Ascending aorta (tissue), 2 donors: ENCODE data around the gene PNRC2. TPM values are rescaled to one million over a fixed set of nuclear protein-coding genes. Genes with fewer than 3 reads are reported as not detected.

Experiments
- DNase-seq, 2 donors: peaks; one replicate each; pipeline ENCODE4 v3.0.0-alpha.2; 2019; ENCODE audit warnings: low spot score in 2 of 2
- H3K27ac ChIP-seq, 2 donors: fragments of 200-600 bp; sonication (generic); one replicate each; pipeline ENCODE4 v1.5.1; 2016 to 2017; ENCODE audit warnings: mild to moderate bottlenecking in 1 of 2
- H3K27me3 ChIP-seq: fragments of 200-600 bp; sonication (generic); one replicate; pipeline ENCODE4 v1.5.1; 2017
- H3K36me3 ChIP-seq, 2 donors: fragments of 200-600 bp; sonication (generic); one replicate each; pipeline ENCODE4 v1.5.1; 2016
- H3K4me1 ChIP-seq, 2 donors: fragments of 200-600 bp; sonication (generic); one replicate each; pipeline ENCODE4 v1.5.1; 2016 to 2017; ENCODE audit warnings: mild to moderate bottlenecking in 1 of 2
- H3K4me3 ChIP-seq, 2 donors: fragments of 200-600 bp; sonication (generic); one replicate each; pipeline ENCODE4 v1.5.1; 2016 to 2017; ENCODE audit warnings: mild to moderate bottlenecking in 1 of 2
- H3K9me3 ChIP-seq, 2 donors: fragments of 200-600 bp; sonication (generic); one replicate each; pipeline ENCODE4 v1.5.1; 2016
- intact Hi-C: fragments of 100-400 bp; cut with DNase I; formaldehyde crosslinking; loops from one replicate; pipeline ENCODE4 v1.15.1; 2023
- total RNA-seq: library from RNA; depleted of rRNA; stranded (reverse); fragments of >200 nt; gene quantifications from one replicate; pipeline ENCODE4 v1.1.0, GENCODE V29; 2016
- TF ChIP-seq, protein P1 (sequence below), 3 experiments: fragments of 200-600 bp in 2 of 3; fragments of 450-650 bp in 1 of 3; sonication (generic) in 2 of 3; IDR thresholded peaks; one replicate each; pipeline ENCODE4 v1.5.1; 2016 to 2019; ENCODE audit warnings: antibody characterized with exemption in 3 of 3, mild to moderate bottlenecking in 1 of 3, moderate library complexity in 1 of 3

The PNRC2 gene
- total RNA-seq, 1 donor from 2014 or later: 62.7 TPM

DNA sequence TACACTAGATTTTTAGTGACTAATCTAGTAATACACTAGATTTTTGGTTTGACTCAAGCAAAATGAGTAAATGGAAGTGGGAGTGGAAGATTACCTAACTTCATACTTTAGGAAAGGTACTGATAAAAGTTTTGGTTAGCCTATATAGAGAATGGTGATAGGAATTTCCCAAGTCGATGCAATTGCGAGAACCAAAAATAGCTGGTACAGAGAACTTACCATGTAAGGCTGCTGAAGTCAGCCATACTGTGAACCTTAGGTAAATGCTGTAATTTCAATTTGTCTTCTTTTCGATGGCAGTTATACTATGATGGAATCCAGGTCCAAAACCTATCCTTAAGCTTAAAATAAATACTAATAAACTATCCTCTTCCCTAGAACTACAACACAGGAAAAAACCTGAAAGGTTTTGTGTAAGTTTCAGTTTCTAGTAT, 4.6 kb downstream of the PNRC2 start:
- Histone ChIP-seq H3K9me3 (no peaks in the 10 kb centered on the region), H3K4me3 (no peak overlapping the region), H3K4me1 (peaks cover 0 to 8% of the 10 kb centered on the region in 2 donors), H3K27ac (peak overlapping the region in 1 of 2 donors; percentile 62), H3K36me3 (peaks cover 15 to 30% of the 10 kb centered on the region in 2 donors), H3K27me3 (no peaks in the 10 kb centered on the region)
- intact Hi-C loops: no loop called here
- DNase-seq: no peak
- TF ChIP-seq, protein P1, sequence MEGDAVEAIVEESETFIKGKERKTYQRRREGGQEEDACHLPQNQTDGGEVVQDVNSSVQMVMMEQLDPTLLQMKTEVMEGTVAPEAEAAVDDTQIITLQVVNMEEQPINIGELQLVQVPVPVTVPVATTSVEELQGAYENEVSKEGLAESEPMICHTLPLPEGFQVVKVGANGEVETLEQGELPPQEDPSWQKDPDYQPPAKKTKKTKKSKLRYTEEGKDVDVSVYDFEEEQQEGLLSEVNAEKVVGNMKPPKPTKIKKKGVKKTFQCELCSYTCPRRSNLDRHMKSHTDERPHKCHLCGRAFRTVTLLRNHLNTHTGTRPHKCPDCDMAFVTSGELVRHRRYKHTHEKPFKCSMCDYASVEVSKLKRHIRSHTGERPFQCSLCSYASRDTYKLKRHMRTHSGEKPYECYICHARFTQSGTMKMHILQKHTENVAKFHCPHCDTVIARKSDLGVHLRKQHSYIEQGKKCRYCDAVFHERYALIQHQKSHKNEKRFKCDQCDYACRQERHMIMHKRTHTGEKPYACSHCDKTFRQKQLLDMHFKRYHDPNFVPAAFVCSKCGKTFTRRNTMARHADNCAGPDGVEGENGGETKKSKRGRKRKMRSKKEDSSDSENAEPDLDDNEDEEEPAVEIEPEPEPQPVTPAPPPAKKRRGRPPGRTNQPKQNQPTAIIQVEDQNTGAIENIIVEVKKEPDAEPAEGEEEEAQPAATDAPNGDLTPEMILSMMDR (IDR thresholded peaks at IDR 0.05): no peak

DNA sequence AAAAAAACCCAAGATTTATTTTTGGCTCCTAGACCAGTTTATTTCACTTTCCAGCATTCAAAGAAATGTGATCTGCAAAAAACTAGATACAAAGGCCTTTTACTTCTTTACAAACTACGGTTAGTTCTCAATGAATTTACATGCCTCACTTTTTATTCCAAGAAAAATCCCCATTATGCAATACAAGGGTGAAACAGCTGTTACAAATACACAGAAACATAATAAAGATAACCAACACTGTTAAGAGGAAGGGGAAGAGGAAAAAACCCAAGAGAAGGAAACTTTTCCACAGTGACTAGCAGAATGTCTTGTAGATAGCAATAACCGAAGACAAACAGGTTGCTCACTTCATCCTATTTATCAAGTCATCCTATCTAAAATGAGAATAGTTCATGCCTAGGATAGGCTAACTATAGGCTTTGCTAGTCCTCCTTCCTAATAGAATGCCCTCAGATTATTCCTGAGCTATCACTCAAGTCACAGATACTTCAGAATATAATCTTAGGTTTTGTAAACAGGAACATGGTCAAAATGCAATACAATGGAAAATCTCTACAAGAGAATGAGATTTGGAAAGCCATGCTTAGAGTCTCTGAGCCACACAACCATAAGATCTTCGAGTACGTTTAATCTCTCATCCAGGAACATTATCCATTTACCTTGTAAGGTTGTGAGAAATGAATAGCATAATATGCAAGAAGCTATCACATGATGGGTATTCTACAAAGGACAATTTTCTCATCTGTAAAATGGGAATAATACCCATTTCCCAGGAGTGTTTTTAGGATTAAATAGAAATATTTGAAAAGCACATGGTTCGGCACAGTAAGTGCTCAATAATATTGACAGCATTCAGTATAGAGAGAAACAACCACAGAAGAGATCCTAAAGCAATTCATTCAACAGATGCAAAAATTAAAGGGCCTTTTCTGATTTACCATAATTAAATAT, 5.4 kb downstream of the PNRC2 start:
- H3K36me3 ChIP-seq: peaks cover 20 to 36% of the 10 kb centered on the region in 2 donors

DNA sequence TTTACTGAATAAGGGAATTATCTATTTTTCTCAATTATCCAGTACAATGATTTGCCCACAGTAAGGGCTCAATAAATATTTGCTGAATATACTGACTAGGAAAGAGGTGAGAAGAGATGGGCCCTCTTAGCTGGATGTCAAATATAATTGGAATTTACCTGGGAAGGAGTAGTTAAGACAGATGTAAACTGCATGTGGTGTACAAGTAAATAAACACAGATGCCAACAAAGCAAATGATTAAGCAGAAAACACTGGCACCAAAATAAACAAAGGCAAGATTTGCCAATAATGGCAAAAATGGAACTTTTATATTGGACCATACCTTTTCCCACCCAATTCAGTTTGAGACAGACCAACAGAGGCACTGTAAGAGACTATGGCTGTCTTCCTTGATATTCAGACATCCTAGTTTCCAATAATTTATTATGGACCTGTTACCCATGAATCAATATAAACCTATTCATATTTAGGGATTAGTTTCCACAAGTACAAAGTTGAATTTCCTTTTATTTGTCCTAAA, 7.4 kb downstream of the PNRC2 start:
- DNase-seq: no peak
- Histone ChIP-seq H3K27me3 (no peaks in the 10 kb centered on the region), H3K4me1 (peaks cover 0 to 8% of the 10 kb centered on the region in 2 donors), H3K4me3 (no peak overlapping the region), H3K9me3 (no peaks in the 10 kb centered on the region), H3K36me3 (peaks cover 38 to 45% of the 10 kb centered on the region in 2 donors), H3K27ac (no peak overlapping the region)
- TF ChIP-seq, protein P1 (IDR thresholded peaks at IDR 0.05): no peak
- intact Hi-C loops: no loop called here

More for the DNA sequence above, 5.4 kb downstream of the PNRC2 start:
- Histone ChIP-seq H3K9me3 (no peaks in the 10 kb centered on the region), H3K27me3 (no peaks in the 10 kb centered on the region), H3K4me1 (peaks cover 0 to 8% of the 10 kb centered on the region in 2 donors), H3K27ac (peak overlapping the region; percentile 15 to 62), H3K4me3 (no peak overlapping the region)
- intact Hi-C loops: no loop called here
- DNase-seq: no peak
- TF ChIP-seq, protein P1 (IDR thresholded peaks at IDR 0.05): no peak

DNA sequence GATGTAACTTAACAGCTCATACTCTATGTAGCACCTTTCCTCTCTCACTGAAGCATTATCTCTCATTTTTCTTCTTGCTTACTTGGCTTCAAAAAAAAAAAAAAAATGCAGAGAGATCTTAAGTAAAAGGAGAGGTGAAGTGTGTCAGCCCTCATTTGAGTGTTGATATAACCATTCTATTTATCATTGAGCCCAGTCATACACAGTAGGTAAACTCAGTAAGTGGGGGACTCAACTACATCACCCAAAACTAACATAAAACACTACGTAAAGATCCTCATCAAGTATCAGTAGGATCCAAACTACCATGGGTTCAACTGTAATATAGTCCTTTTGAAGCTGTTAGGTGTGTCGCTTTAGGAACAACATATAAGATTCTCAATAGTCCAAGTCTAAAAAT, 8.2 kb downstream of the PNRC2 start:
- H3K4me1 ChIP-seq: peaks cover 0 to 8% of the 10 kb centered on the region in 2 donors
- no peak overlapping the region for H3K27ac ChIP-seq
- H3K36me3 ChIP-seq: peaks cover 43 to 49% of the 10 kb centered on the region in 2 donors
- H3K9me3 ChIP-seq: no peaks in the 10 kb centered on the region
- TF ChIP-seq, protein P1 (IDR thresholded peaks at IDR 0.05): no peak
- DNase-seq: no peak
- intact Hi-C loops: no loop called here
- no peaks in the 10 kb centered on the region for H3K27me3 ChIP-seq
- no peak overlapping the region for H3K4me3 ChIP-seq

DNA sequence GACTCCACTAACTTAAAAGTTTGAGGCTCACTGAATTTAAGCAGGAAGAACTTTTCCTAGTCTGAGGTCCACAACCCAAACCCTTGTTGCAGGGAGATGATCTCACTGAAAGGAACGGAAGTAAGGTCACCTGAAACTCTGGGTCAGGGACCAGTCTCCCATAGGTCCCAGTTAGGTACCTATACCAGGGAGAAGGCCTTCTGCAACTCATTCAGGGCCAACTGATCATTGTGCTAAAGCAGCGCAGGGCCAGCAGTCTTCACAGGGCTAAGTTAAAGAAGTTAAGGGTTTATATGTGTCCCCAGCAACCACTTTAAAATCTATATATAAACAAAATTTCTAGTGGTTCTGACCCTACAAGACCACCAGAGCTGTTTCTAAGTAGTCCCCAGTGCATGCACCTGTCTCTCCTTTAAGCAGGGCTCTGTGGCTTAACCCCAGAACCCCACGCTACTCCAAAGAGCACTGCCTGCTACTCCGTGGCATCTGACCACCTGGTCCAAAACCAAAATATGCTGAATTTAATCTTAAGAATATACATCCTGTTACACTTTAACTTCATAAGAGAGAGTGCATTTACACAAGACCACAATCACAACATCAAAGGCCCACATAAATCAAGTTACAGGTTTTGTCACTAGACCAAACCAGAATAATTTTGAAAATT, 17.7 kb downstream of the PNRC2 start:
- no peaks in the 10 kb centered on the region for H3K9me3 ChIP-seq
- TF ChIP-seq, protein P1 (IDR thresholded peaks at IDR 0.05): no peak
- peak overlapping the region; percentile 35 to 96 for H3K27ac ChIP-seq
- H3K27me3 ChIP-seq: no peaks in the 10 kb centered on the region
- H3K4me3 ChIP-seq: peak overlapping the region; percentile 9 to 91
- intact Hi-C loops: no loop called here
- no peak for DNase-seq
- peaks cover 3 to 24% of the 10 kb centered on the region in 2 donors for H3K4me1 ChIP-seq
- peaks cover 8 to 17% of the 10 kb centered on the region in 2 donors for H3K36me3 ChIP-seq
